Omental fat pad (tissue), 4 donors: ENCODE results near the gene SMAP2. TPM values are rescaled to one million over a fixed set of nuclear protein-coding genes. Genes with fewer than 3 reads are reported as not detected.

Source experiments
- ATAC-seq: fragments of 150-250 bp; one replicate; pipeline ENCODE4 v1.9.1; 2016; ENCODE audit warnings: mild to moderate bottlenecking, moderate library complexity; ENCODE audit not compliant: low FRiP score
- DNase-seq: peaks from one replicate; pipeline ENCODE4 v3.0.0-alpha.2; 2019; ENCODE audit warnings: low spot score
- total RNA-seq, 4 donors: library from RNA; depleted of rRNA; stranded (reverse); fragments of >200 nt; gene quantifications; one replicate each; pipeline ENCODE4 v1.1.0, GENCODE V29; 2016
- TF ChIP-seq, protein P1 (sequence below), 3 donors: fragments of 450-650 bp; IDR thresholded peaks; one replicate each; pipeline ENCODE4 v1.5.1; 2016 to 2017; ENCODE audit warnings: antibody characterized with exemption in 3 of 3, mild to moderate bottlenecking in 3 of 3, moderate library complexity in 2 of 3

Gene SMAP2
- total RNA-seq, 4 donors from 2014 or later = 45.4 to 119 (median 60.1) TPM

DNA sequence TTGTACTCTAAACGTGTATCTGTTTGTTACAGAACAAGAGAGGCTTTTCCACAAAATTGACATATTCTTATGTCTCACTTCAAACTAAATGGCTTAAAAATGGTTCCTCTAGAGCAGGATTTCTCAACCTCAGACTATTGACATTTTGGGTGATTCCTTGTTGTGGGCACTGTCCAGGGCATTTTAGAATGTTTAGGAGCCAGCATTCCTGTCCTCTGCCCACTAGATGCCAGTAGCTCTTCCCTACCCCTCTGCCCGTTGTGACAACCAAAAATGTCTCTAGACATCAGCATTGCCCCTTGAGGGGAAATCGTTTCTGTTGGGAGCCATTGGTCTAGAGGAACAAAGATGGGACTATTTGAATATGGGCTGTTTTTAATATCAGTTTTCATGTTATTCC, 17.3 kb downstream of the SMAP2 start:
- ATAC-seq (no peak), DNase-seq (no peak)
- TF ChIP-seq, protein P1, sequence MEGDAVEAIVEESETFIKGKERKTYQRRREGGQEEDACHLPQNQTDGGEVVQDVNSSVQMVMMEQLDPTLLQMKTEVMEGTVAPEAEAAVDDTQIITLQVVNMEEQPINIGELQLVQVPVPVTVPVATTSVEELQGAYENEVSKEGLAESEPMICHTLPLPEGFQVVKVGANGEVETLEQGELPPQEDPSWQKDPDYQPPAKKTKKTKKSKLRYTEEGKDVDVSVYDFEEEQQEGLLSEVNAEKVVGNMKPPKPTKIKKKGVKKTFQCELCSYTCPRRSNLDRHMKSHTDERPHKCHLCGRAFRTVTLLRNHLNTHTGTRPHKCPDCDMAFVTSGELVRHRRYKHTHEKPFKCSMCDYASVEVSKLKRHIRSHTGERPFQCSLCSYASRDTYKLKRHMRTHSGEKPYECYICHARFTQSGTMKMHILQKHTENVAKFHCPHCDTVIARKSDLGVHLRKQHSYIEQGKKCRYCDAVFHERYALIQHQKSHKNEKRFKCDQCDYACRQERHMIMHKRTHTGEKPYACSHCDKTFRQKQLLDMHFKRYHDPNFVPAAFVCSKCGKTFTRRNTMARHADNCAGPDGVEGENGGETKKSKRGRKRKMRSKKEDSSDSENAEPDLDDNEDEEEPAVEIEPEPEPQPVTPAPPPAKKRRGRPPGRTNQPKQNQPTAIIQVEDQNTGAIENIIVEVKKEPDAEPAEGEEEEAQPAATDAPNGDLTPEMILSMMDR (IDR thresholded peaks at IDR 0.05) = no peak

DNA sequence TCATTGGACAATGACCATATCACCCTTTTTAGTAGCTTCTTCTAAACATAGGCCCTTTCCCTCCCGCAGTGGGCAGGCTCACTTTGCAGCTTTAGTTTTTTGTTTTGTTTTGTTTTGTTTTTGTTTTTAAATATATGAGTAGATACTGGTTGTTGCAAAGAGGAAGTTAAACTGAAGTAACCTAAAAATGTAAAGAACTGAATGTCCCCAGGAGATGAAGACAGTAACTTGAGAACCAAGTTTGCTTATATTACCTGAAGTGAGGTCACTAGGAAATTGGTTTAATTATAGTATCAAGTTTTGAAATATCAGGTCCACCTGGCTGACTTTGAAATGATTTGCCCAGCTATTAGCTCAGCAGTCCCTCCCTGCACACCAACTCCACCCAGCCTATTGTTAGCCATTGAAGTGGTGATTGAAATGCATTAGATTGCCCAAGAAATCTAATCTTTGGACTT, 18.2 kb downstream of the SMAP2 start:
- no peak for ATAC-seq

DNA sequence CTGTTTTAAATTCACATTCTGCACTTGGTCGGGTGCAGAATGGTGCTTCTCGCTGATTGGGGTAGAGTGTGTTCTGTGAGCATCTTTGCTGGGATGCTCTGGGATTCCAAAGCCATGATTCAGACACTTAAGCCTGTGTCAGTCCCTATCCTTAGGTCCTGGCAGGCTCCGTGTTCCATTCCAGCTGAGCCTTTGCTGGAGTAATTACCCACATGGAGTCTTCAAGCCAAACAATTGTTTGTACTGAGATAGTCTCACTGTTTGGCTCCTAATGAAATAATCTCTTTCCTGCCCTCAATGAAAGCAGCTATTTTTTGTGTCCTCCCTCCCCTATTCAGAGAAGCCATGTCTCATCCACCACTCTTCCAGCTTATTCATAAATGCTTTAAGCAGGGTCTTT, 18.7 kb downstream of the SMAP2 start:
- DNase-seq (no peak), ATAC-seq (no peak)
- TF ChIP-seq, protein P1 (IDR thresholded peaks at IDR 0.05) = no peak

More for the DNA sequence above, 18.2 kb downstream of the SMAP2 start:
- no peak for DNase-seq
- TF ChIP-seq, protein P1 (IDR thresholded peaks at IDR 0.05) = no peak

DNA sequence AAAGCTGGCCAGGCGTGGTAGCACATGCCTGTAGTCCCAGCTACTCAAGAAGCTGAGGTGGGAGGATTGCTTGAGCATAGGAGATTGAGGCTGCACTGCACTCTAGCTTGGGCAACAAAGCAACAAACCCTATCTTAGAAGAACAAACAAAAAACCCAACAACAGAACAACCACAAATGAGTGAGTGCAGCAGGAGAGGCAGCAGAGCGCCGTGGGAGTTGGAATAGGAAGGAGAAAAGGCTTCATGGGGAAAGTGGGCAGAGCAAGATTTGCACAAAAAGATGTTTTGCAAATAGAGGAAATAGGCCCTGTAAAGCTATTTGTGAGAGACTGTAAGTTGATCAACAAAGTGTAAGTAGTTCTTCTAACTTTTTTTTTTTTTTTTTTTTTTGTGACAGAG, 19.6 kb downstream of the SMAP2 start:
- DNase-seq = no peak
- ATAC-seq = no peak
- TF ChIP-seq, protein P1 (IDR thresholded peaks at IDR 0.05) = no peak

DNA sequence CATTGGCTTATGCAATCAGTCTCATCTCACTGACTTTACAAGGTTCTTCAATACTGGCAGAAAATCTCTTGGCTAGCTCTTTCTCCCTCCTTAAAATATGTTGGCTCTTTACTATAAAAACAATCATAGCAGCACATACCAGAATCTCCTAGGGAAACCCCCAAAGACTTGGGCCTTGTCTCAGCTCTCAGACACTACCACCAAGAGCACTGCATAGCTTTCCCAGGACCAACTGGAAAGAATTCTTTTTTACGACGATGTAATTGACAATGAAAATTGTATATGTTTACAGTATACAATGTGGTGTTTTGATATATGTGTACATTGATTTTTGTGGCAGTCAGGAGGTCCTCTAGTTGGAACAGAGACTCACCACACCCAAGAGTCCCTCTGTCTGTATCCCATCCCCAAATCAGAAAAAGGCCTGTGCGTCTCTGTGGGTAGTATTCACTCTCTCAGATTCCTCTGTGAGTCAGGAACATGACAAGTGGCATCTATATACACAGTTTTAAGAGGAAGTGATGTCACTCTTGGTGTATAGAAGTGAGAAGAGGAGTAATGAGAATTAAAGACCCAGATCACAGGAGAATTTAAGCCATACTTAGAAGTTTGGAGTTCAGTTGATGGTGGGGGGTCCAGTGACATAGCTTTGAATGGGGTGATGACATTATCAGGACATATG, 21.1 kb downstream of the SMAP2 start:
- TF ChIP-seq, protein P1 (IDR thresholded peaks at IDR 0.05) = no peak
- ATAC-seq = no peak
- no peak for DNase-seq

DNA sequence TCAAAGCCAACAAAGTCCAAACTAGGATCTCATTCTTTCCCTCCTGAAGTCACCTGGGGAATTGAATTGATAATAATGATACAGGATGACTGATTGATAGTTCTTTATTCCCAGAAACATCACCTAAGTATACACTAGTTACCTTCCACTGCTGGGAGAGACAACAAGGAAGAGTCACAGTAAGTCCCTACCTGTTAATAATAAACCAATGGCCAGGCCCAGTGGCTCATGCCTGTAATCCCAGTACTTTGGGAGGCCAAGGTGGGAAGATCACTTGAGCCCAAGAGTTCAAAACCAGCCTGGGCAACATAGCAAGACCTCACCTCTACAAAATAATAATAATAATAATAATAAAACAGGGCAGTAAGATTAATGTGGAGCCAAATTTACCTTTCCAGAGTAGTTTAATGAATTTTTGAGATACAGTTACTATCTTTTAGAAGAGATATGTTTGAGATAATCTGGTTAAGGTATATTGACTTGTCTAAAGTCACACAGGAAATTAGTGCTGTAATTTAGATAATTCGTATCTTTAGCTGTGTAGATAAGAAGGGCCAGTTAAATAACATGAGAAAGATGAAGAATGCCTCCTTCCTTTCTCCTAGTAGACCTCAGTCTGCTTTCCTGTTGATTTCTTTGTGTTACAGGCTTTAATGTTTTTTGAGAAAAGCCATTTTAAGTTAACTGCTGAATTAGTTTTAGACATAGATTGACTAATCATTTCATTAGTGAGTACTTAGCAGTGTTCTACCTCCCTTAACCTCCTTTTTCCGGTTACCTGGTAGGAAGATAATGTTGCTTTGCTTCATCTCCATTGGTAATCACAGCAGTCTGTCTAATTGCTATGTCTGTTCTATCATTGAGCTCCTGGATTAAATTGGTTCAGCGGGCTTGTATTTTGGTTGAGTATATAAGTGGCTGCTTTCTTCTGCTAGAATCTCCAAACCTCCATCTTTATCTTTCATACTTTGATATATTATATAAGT, 22.0 kb downstream of the SMAP2 start:
- TF ChIP-seq, protein P1 (IDR thresholded peaks at IDR 0.05) = no peak
- DNase-seq (no peak), ATAC-seq (no peak)
